ENCODE measurements around the gene SLC4A1AP. TPM values are rescaled to one million over a fixed set of nuclear protein-coding genes. Genes with fewer than 3 reads are reported as not detected.

Gene SLC4A1AP
- total and polyA plus RNA-seq, 9 of the 15 experiments (the other 6 are each of a cell fraction or from before 2014, with no cell fraction given) = 8.1 to 40.5 (median 35.3) TPM

- TF ChIP-seq FOXK1 (CRISPR knock-in tag; IDR thresholded peaks at IDR 0.05; ENCODE audit: borderline replicate concordance) (no peak), ZNF445 (CRISPR knock-in tag; IDR thresholded peaks at IDR 0.05; ENCODE audit: low read depth) (no peak), ZBTB8A (IDR thresholded peaks at IDR 0.05; ENCODE audit: partially characterized antibody) (no peak), BRF2 (IDR thresholded peaks at IDR 0.05; ENCODE audit: borderline replicate concordance, insufficient read depth, insufficient read length) (no peak), JUN (IDR thresholded peaks at IDR 0.05; ENCODE audit: borderline replicate concordance, low read depth, low read length) (peak; percentile 53; the same call in 1 of the 2 replicates), JUN (CRISPR knock-in tag; IDR thresholded peaks at IDR 0.05; ENCODE audit: borderline replicate concordance) (peak; percentile 83; the same call in 1 of the 2 replicates), MTF1 (CRISPR knock-in tag; IDR thresholded peaks at IDR 0.05; ENCODE audit: borderline replicate concordance) (no peak), CEBPG (CRISPR knock-in tag; IDR thresholded peaks at IDR 0.05) (no peak), CEBPG (tag; conservative IDR thresholded peaks at IDR 0.05 in 1 of 2, IDR thresholded peaks at IDR 0.05 in 1 of 2) (no peak), GATAD2A (IDR thresholded peaks at IDR 0.05) (no peak), MEF2A (IDR thresholded peaks at IDR 0.05; ENCODE audit: control insufficient read depth, low read depth, low read length) (no peak), DEAF1 (CRISPR knock-in tag; IDR thresholded peaks at IDR 0.05) (no peak), ZNF740 (CRISPR knock-in tag; IDR thresholded peaks at IDR 0.05) (no peak), ZNF740 (tag; IDR thresholded peaks at IDR 0.05) (no peak), HCFC1 (IDR thresholded peaks at IDR 0.05; ENCODE audit: low read depth, low read length) (peak; percentile 67), CBX1 (IDR thresholded peaks at IDR 0.05; ENCODE audit: low read depth) (no peak), OTX1 (CRISPR knock-in tag; IDR thresholded peaks at IDR 0.05) (no peak), PKNOX1 (IDR thresholded peaks at IDR 0.05) (no peak), MITF (IDR thresholded peaks at IDR 0.05) (no peak), BRCA1 (IDR thresholded peaks at IDR 0.05) (no peak), BRCA1 (CRISPR knock-in tag; IDR thresholded peaks at IDR 0.05) (no peak), SAFB (IDR thresholded peaks at IDR 0.05; ENCODE audit: borderline replicate concordance, low read depth, low read length) (no peak)
Observed at GRCh38 chr2:27628767-27629709, 34.7 kb upstream of the SLC4A1AP start, which contains the start of the genes CCDC121 and GPN1 (continued).
